Right ventricle myocardium inferior (tissue), 1 donor: ENCODE results near the gene PRR19. TPM values are rescaled to one million over a fixed set of nuclear protein-coding genes. Genes with fewer than 3 reads are reported as not detected.

Source experiments
- ATAC-seq: fragments of 200-7000 bp; cut with Tn5 transposase; one replicate; pipeline ENCODE4 v1.9.1; 2020; ENCODE audit warnings: mild to moderate bottlenecking, moderate library complexity
- DNase-seq: peaks from one replicate; pipeline ENCODE4 v3.0.0; 2021; ENCODE audit errors: missing footprints
- intact Hi-C: fragments of 100-400 bp; cut with DNase I; formaldehyde crosslinking; loops from one replicate; pipeline ENCODE4 v1.11.0; 2022
- microRNA-seq: library from miRNA; unstranded; fragments of <30 nt; microRNA quantifications from one replicate; pipeline ENCODE4 v1.2.0, GENCODE V29; 2020
- total RNA-seq: library from RNA; stranded (reverse); fragmentation: NEBNext Ultra II Directional; extraction: Animal tissue kit (Norgen Biotek cat#: 25700); gene quantifications from one replicate; pipeline ENCODE4 v1.2.1, GENCODE V29; 2021
- donor health status: DM: no; HTN: yes; CAD: no; lungs with severe emphysema.

The PRR19 gene
- total RNA-seq, 1 donor from 2014 or later = 0.51 TPM

DNA sequence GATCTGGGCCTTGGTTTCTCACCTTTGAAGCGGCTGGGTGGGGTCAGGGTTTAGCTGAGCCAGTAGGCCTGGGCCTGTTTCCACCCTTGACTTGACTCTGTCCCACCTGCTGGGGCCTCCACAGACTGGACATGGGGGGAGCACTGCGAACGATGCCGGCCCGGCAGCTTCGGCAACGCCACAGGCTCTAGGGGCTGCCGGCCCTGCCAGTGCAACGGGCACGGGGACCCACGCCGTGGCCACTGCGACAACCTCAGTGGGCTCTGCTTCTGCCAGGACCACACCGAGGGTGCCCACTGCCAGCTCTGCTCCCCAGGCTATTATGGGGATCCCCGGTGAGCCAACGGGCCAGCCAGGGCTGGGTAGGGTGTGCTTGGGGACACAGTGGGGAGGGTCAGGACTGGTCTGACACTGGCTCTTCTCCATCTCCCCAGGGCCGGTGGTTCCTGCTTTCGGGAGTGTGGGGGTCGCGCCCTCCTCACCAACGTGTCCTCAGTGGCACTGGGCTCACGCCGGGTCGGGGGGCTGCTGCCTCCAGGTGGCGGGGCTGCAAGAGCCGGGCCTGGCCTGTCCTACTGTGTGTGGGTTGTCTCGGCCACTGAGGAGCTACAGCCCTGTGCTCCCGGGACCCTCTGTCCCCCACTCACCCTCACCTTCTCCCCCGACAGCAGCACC lies 51.5 kb downstream of the PRR19 start:
- ATAC-seq (no peak), DNase-seq (no peak)
- intact Hi-C loops = no loop called here

DNA sequence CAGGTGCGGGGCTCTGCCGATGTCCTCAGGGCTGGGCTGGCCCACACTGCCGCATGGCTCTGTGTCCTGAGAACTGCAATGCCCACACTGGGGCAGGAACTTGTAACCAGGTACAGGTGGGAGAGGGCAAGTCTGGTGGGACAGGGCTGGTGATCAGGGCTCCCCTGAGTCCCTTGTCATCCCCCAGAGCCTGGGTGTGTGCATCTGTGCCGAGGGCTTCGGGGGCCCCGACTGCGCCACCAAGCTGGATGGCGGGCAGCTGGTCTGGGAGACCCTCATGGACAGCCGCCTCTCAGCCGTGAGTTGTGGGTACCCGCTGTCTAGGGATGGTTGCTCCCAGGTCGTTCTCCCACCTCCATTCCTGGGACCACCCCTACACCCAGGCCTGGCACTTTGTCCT lies 54.0 kb downstream of the PRR19 start:
- intact Hi-C loops = no loop called here
- ATAC-seq = no peak

DNA sequence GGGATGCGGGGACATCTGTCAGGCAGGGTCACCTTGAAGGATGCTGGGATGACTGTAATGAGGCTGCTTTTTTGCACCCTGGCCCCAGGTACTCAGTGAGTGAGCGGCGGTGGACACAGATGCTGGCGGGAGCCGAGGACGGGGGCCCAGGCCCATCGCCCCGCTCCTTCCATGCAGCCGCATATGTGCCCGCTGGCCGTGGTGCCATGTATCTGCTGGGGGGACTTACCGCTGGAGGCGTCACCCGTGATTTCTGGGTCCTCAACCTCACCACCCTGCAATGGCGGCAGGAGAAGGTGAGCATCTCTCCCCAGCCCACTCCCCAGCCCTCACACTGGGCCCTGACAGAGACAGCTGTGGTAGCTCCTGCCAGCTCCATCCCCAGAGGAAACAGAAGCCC lies 54.8 kb downstream of the PRR19 start:
- no peak for ATAC-seq
- DNase-seq = no peak
- intact Hi-C loops = no loop called here

More for the DNA sequence above, 54.0 kb downstream of the PRR19 start:
- no peak for DNase-seq

DNA sequence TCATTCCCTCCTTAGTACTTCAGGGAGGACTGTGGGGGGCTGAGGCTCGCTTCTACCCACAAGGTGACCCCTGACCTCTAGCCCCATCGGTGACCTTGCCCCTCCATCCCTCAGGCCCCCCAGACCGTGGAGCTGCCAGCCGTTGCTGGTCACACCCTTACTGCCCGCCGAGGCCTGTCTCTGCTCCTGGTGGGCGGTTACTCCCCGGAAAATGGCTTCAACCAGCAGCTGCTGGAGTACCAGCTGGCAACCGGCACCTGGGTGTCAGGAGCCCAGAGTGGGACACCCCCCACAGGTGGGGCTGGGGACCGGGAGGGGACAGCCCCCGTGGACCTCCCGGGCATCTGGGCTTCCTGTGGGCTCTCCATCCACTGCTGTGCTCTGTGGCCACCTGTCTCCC lies 55.4 kb downstream of the PRR19 start:
- ATAC-seq (no peak), DNase-seq (no peak)
- intact Hi-C loops = no loop called here

Small RNAs within 50 kb of the gene (microRNA-seq; reads per million reads assigned to microRNA genes)
- gene MIR8077 = not detected

Other genes with a start within 250 kb of the PRR19 start
- gene GRIK5, start 231.9 kb upstream of the PRR19 start, total RNA-seq = 5.1 TPM
- gene ZNF574, start 226.0 kb upstream of the PRR19 start, total RNA-seq = 9.1 TPM
- gene POU2F2, start 169.7 kb upstream of the PRR19 start, total RNA-seq = 1.5 TPM
- 16.7 TPM for gene DEDD2, start 84.5 kb upstream of the PRR19 start, total RNA-seq
- 6.1 TPM for gene ZNF526, start 81.8 kb upstream of the PRR19 start, total RNA-seq
- gene GSK3A, start 59.5 kb upstream of the PRR19 start, total RNA-seq = 36.3 TPM
- 44.4 TPM for gene ERF, start 47.0 kb upstream of the PRR19 start, total RNA-seq
- 34.6 TPM for gene CIC, start 32.9 kb upstream of the PRR19 start, total RNA-seq
- gene PAFAH1B3, start 492 bp downstream of the PRR19 start, total RNA-seq = 3.7 TPM
- gene TMEM145, start 11.2 kb downstream of the PRR19 start, total RNA-seq = 0.16 TPM
- gene MEGF8, start 23.5 kb downstream of the PRR19 start, total RNA-seq = 32.6 TPM
- gene CNFN, start 88.2 kb downstream of the PRR19 start, total RNA-seq = 0.87 TPM
- gene LIPE, start 125.3 kb downstream of the PRR19 start, total RNA-seq = 67.7 TPM
- gene CXCL17, start 140.8 kb downstream of the PRR19 start, total RNA-seq = not detected
- 4.3 TPM for gene CEACAM1, start 226.3 kb downstream of the PRR19 start, total RNA-seq